HCT116 (cell line): ENCODE data around the gene JAK2. TPM values are rescaled to one million over a fixed set of nuclear protein-coding genes. Genes with fewer than 3 reads are reported as not detected.

ENCODE experiments used
- ATAC-seq: fragments of 200-7000 bp; cut with Tn5 transposase; 2 replicates; pipeline ENCODE4 v1.9.1; 2020; ENCODE audit warnings: mild to moderate bottlenecking, moderate library complexity
- BruUV-seq: library from RNA; stranded (reverse); fragments of 400-500 nt; replicated peaks from 2 replicates; lab custom pipeline; 2021; lab: Mats Ljungman, UMichigan
- CTCF ChIA-PET: fragments of 300-600 bp; sonication (Branson Sonifier 250); formaldehyde crosslinking; loops from one replicate; lab custom pipeline; 2021; ENCODE audit warnings: antibody characterized with exemption; lab: Charles Lee
- POLR2A ChIA-PET: fragments of 300-600, 350-600 bp; sonication (Branson Sonifier 250); formaldehyde crosslinking; loops from one replicate; lab custom pipeline; 2021; ENCODE audit warnings: antibody characterized with exemption; lab: Charles Lee
- RAD21 ChIA-PET, 2 experiments: fragments of 300-600 bp; sonication (Branson Sonifier 250); formaldehyde crosslinking; loops; one replicate each; lab custom pipeline; 2023; ENCODE audit warnings: low total read pairs in 2 of 2; ENCODE audit not compliant: uncharacterized antibody in 2 of 2, unreplicated experiment in 2 of 2, low non-redundant PET in 1 of 2; lab: Charles Lee
- DNase-seq: peaks from one replicate; pipeline ENCODE4 v3.0.0-alpha.2; 2010; ENCODE audit warnings: low read depth, low spot score
- H2AFZ ChIP-seq: fragments of 200-600 bp; shearing (Covaris generic), sonication (generic); 2 replicates; pipeline ENCODE4 v1.6.1; 2017; ENCODE audit warnings: low read depth, mixed run types, mixed read lengths, antibody characterized with exemption, low read length; ENCODE audit not compliant: poor library complexity, severe bottlenecking
- H3K27ac ChIP-seq: 2 replicates; pipeline ENCODE4 v1.5.1; 2012; ENCODE audit warnings: low read depth, low read length
- H3K27me3 ChIP-seq: fragments of 200-600 bp; sonication (generic); 2 replicates; pipeline ENCODE4 v1.6.1; 2016; ENCODE audit warnings: mixed run types, low read length, mixed read lengths; ENCODE audit not compliant: insufficient read depth
- H3K36me3 ChIP-seq, 2 experiments: fragments of 200-500 bp in 1 of 2; fragments of 200-600 bp in 1 of 2; sonication (Bioruptor generic) in 1 of 2; sonication (generic) in 1 of 2; 2 replicates each; pipeline versions ENCODE4 v1.5.1 to v1.6.1; 2014 to 2016; ENCODE audit warnings: low read length in 2 of 2, inconsistent platforms in 1 of 2, mixed read lengths in 1 of 2, mixed run types in 1 of 2; ENCODE audit not compliant: insufficient read depth in 2 of 2, control insufficient read depth in 1 of 2
- H3K4me1 ChIP-seq, 2 experiments: fragments of 200-600 bp in 1 of 2; sonication (generic) in 1 of 2; 2 replicates each; pipeline versions ENCODE4 v1.5.1 to v1.6.1; 2012 to 2017; ENCODE audit warnings: low read length in 2 of 2, inconsistent platforms in 1 of 2, mild to moderate bottlenecking in 1 of 2, mixed read lengths in 1 of 2, mixed run types in 1 of 2, moderate library complexity in 1 of 2; ENCODE audit not compliant: insufficient read depth in 2 of 2, control insufficient read depth in 1 of 2
- H3K4me2 ChIP-seq: fragments of 200-600 bp; sonication (generic); 2 replicates; pipeline ENCODE4 v1.6.1; 2017; ENCODE audit warnings: mixed run types, low read length, mixed read lengths
- H3K4me3 ChIP-seq, 2 experiments: fragments of 200-600 bp in 1 of 2; sonication (generic) in 1 of 2; replicated peaks in 1 of 2; 2 replicates each; pipeline ENCODE4 v1.5.1; 2011 to 2016; ENCODE audit warnings: low read length in 2 of 2, control low read depth in 1 of 2, low read depth in 1 of 2, mild to moderate bottlenecking in 1 of 2, mixed read lengths in 1 of 2, mixed run types in 1 of 2
- H3K79me2 ChIP-seq: fragments of 200-600 bp; sonication (generic); 2 replicates; pipeline ENCODE4 v1.6.1; 2017; ENCODE audit warnings: mild to moderate bottlenecking, mixed run types, low read length, moderate library complexity, mixed read lengths; ENCODE audit not compliant: insufficient read depth
- H3K9ac ChIP-seq: fragments of 200-600 bp; sonication (generic); 2 replicates; pipeline ENCODE4 v1.6.1; 2016; ENCODE audit warnings: low read length, mixed read lengths
- H3K9me2 ChIP-seq: fragments of 200-600 bp; sonication (generic), shearing (Covaris generic); 2 replicates; pipeline ENCODE4 v1.6.1; 2017; ENCODE audit warnings: mixed run types, mild to moderate bottlenecking, moderate library complexity; ENCODE audit not compliant: insufficient read depth
- H3K9me3 ChIP-seq, 2 experiments: fragments of 200-500 bp in 1 of 2; fragments of 200-600 bp in 1 of 2; sonication (Bioruptor generic) in 1 of 2; sonication (generic) in 1 of 2; 2 replicates each; pipeline ENCODE4 v1.6.1; 2014 to 2017; ENCODE audit warnings: low read length in 2 of 2, mixed read lengths in 2 of 2, inconsistent platforms in 1 of 2, low read depth in 1 of 2, mild to moderate bottlenecking in 1 of 2, mixed run types in 1 of 2, moderate library complexity in 1 of 2; ENCODE audit not compliant: control insufficient read depth in 1 of 2, insufficient read depth in 1 of 2
- H4K20me1 ChIP-seq: fragments of 200-600 bp; sonication (generic), shearing (Covaris generic); 2 replicates; pipeline ENCODE4 v1.6.1; 2017; ENCODE audit warnings: mixed run types, mild to moderate bottlenecking, moderate library complexity; ENCODE audit not compliant: insufficient read depth
- CBX3 ChIP-seq: IDR thresholded peaks from 2 replicates; pipeline ENCODE4 v1.6.1; 2012; ENCODE audit warnings: low read depth
- EGR1 ChIP-seq: IDR thresholded peaks from 2 replicates; pipeline ENCODE4 v1.6.1; 2012; ENCODE audit warnings: low read depth
- EZH2phosphoT487 ChIP-seq: fragments of 200-600 bp; IDR thresholded peaks from 2 replicates; pipeline ENCODE4 v1.6.1; 2018; ENCODE audit warnings: antibody characterized with exemption, borderline replicate concordance
- FOSL1 ChIP-seq: IDR thresholded peaks from 2 replicates; pipeline ENCODE4 v1.6.1; 2012; ENCODE audit warnings: low read depth
- JUND ChIP-seq: IDR thresholded peaks from 2 replicates; pipeline ENCODE4 v1.6.1; 2012
- POLR2A ChIP-seq: IDR thresholded peaks from 2 replicates; pipeline ENCODE4 v1.7.0; 2011; ENCODE audit warnings: borderline replicate concordance; ENCODE audit not compliant: insufficient read depth, insufficient read length; ENCODE audit errors: extremely low read depth
- POLR2AphosphoS5 ChIP-seq: IDR thresholded peaks from 2 replicates; pipeline ENCODE4 v1.6.1; 2011; ENCODE audit warnings: mild to moderate bottlenecking, low read depth, low read length, moderate library complexity
- RAD21 ChIP-seq: IDR thresholded peaks from 2 replicates; pipeline ENCODE4 v1.6.1; 2012; ENCODE audit warnings: low read depth, mild to moderate bottlenecking
- SIN3A ChIP-seq: IDR thresholded peaks from 2 replicates; pipeline ENCODE4 v1.6.1; 2012; ENCODE audit warnings: low read depth
- SP1 ChIP-seq: IDR thresholded peaks from 2 replicates; pipeline ENCODE4 v1.6.1; 2012; ENCODE audit warnings: low read depth
- SRF ChIP-seq: IDR thresholded peaks from 2 replicates; pipeline ENCODE4 v1.6.1; 2012; ENCODE audit warnings: low read depth
- TCF7L2 ChIP-seq: IDR thresholded peaks from 2 replicates; pipeline ENCODE4 v1.7.0; 2011; ENCODE audit warnings: borderline replicate concordance, inconsistent platforms; ENCODE audit not compliant: insufficient read depth, insufficient read length; ENCODE audit errors: extremely low read depth
- YY1 ChIP-seq: IDR thresholded peaks from 2 replicates; pipeline ENCODE4 v1.6.1; 2011; ENCODE audit warnings: low read length, low read depth, moderate library complexity, mild to moderate bottlenecking; ENCODE audit not compliant: insufficient replicate concordance; ENCODE audit errors: extremely low read depth
- ZFX ChIP-seq: fragments of 450-650 bp; IDR thresholded peaks from 2 replicates; pipeline ENCODE4 v1.6.1; 2017
- ZNF274 ChIP-seq: fragments of 200-500 bp; sonication (Bioruptor generic); IDR thresholded peaks from 2 replicates; pipeline ENCODE4 v1.6.1; 2014; ENCODE audit warnings: mild to moderate bottlenecking, low read depth, low read length, inconsistent platforms
- intact Hi-C: fragments of 100-400 bp; cut with micrococcal nuclease; formaldehyde crosslinking; loops from 2 replicates; pipeline ENCODE4 v1.10.0; 2022
- total RNA-seq: library from RNA; stranded (reverse); gene quantifications from one replicate; pipeline ENCODE4 v1.2.1, GENCODE V29; 2021; ENCODE audit not compliant: unreplicated experiment
- TF ChIP-seq, protein P1 (sequence below): IDR thresholded peaks from 2 replicates; pipeline ENCODE4 v1.6.1; 2011; ENCODE audit warnings: mild to moderate bottlenecking, low read length, moderate library complexity; ENCODE audit not compliant: insufficient replicate concordance; ENCODE audit errors: extremely low read depth
- TF ChIP-seq, protein P2 (sequence below): IDR thresholded peaks from 2 replicates; pipeline ENCODE4 v1.6.1; 2012
- TF ChIP-seq, protein P3 (sequence below): IDR thresholded peaks from 2 replicates; pipeline ENCODE4 v1.6.1; 2012; ENCODE audit warnings: low read depth
- TF ChIP-seq, protein P4 (sequence below): IDR thresholded peaks from 2 replicates; pipeline ENCODE4 v1.6.1; 2012

Gene JAK2
- total RNA-seq, 1 experiment from 2014 or later = 4.6 TPM

DNA sequence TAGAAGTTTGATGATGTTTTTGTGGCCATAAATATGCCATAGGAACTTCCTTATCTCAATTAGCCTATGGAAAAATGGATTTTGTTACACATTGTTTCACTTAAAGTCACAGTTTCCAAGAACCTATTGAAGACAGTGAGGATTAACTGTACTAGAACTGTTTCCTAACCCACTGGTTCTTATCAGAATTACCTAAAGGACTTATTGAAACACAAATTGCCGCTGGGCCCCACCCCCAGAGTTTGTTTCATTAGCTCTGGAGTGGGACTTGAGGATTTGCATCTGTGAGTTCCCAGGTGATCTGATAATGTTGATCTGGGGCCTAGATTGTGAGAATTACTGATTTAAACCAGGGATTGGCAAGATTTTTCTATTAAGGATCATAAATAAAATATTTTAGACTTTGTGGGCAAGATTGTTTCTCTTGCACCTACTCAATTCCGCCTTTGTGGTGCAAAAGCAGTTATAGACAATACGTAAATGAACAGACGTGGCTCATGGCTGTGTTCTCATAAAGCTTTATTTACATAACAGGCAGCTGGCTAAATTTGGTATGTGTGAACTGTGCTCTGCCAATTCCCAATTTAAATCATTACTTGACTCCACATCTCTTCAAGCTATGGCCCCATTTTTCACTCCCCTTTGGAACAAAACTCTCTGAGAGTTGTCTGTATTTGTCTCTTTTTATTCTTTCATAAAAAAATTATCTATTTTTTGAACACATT, 9.3 kb downstream of the JAK2 start:
- no peaks in the 10 kb centered on the region for H3K79me2 ChIP-seq
- no peaks in the 10 kb centered on the region for H4K20me1 ChIP-seq
- TF ChIP-seq SRF (no peak), FOSL1 (no peak), TCF7L2 (no peak), ZNF274 (no peak), POLR2AphosphoS5 (no peak), EGR1 (no peak), SP1 (no peak), SIN3A (no peak), EZH2phosphoT487 (no peak), POLR2A (no peak), ZFX (no peak), JUND (no peak), CBX3 (no peak), YY1 (no peak), RAD21 (no peak)
- TF ChIP-seq, protein P1, sequence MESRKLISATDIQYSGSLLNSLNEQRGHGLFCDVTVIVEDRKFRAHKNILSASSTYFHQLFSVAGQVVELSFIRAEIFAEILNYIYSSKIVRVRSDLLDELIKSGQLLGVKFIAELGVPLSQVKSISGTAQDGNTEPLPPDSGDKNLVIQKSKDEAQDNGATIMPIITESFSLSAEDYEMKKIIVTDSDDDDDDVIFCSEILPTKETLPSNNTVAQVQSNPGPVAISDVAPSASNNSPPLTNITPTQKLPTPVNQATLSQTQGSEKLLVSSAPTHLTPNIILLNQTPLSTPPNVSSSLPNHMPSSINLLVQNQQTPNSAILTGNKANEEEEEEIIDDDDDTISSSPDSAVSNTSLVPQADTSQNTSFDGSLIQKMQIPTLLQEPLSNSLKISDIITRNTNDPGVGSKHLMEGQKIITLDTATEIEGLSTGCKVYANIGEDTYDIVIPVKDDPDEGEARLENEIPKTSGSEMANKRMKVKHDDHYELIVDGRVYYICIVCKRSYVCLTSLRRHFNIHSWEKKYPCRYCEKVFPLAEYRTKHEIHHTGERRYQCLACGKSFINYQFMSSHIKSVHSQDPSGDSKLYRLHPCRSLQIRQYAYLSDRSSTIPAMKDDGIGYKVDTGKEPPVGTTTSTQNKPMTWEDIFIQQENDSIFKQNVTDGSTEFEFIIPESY = no peak
- TF ChIP-seq, protein P2, sequence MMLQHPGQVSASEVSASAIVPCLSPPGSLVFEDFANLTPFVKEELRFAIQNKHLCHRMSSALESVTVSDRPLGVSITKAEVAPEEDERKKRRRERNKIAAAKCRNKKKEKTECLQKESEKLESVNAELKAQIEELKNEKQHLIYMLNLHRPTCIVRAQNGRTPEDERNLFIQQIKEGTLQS = no peak
- TF ChIP-seq, protein P3, sequence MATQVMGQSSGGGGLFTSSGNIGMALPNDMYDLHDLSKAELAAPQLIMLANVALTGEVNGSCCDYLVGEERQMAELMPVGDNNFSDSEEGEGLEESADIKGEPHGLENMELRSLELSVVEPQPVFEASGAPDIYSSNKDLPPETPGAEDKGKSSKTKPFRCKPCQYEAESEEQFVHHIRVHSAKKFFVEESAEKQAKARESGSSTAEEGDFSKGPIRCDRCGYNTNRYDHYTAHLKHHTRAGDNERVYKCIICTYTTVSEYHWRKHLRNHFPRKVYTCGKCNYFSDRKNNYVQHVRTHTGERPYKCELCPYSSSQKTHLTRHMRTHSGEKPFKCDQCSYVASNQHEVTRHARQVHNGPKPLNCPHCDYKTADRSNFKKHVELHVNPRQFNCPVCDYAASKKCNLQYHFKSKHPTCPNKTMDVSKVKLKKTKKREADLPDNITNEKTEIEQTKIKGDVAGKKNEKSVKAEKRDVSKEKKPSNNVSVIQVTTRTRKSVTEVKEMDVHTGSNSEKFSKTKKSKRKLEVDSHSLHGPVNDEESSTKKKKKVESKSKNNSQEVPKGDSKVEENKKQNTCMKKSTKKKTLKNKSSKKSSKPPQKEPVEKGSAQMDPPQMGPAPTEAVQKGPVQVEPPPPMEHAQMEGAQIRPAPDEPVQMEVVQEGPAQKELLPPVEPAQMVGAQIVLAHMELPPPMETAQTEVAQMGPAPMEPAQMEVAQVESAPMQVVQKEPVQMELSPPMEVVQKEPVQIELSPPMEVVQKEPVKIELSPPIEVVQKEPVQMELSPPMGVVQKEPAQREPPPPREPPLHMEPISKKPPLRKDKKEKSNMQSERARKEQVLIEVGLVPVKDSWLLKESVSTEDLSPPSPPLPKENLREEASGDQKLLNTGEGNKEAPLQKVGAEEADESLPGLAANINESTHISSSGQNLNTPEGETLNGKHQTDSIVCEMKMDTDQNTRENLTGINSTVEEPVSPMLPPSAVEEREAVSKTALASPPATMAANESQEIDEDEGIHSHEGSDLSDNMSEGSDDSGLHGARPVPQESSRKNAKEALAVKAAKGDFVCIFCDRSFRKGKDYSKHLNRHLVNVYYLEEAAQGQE = no peak
- TF ChIP-seq, protein P4, sequence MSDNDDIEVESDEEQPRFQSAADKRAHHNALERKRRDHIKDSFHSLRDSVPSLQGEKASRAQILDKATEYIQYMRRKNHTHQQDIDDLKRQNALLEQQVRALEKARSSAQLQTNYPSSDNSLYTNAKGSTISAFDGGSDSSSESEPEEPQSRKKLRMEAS = no peak
- ChIA-PET RAD21 (no interaction called here), POLR2A (no interaction called here), CTCF (no interaction called here)
- no peak for ATAC-seq
- H3K4me3 ChIP-seq = no peak overlapping the region
- H3K4me2 ChIP-seq = no peak overlapping the region
- H3K27ac ChIP-seq = no peak overlapping the region
- no peaks in the 10 kb centered on the region for H3K4me1 ChIP-seq
- intact Hi-C loops = no loop called here
- no peak overlapping the region for H2AFZ ChIP-seq
- no peak overlapping the region for H3K9ac ChIP-seq
- H3K36me3 ChIP-seq = no peaks in the 10 kb centered on the region; a peak in 1 of 4 replicates
- H3K9me3 ChIP-seq = no peaks in the 10 kb centered on the region
- BruUV-seq = no TSS peak
- no peaks in the 10 kb centered on the region for H3K9me2 ChIP-seq
- DNase-seq = no peak
- H3K27me3 ChIP-seq = no peaks in the 10 kb centered on the region
